Lung (tissue), 12 donors: ENCODE data around the gene NTM. TPM values are rescaled to one million over a fixed set of nuclear protein-coding genes. Genes with fewer than 3 reads are reported as not detected.

Experiments
- ATAC-seq: fragments of 200-7000 bp; cut with Tn5 transposase; one replicate; pipeline ENCODE4 v1.9.1; 2020; ENCODE audit warnings: moderate number of reproducible peaks; ENCODE audit not compliant: insufficient read depth, low FRiP score
- DNase-seq, 3 donors: peaks; one replicate each; pipeline ENCODE4 v3.0.0-alpha.2; 2013 to 2017
- H3K27ac ChIP-seq, 2 donors: one replicate each; pipeline ENCODE4 v1.5.1; 2013; ENCODE audit warnings: mild to moderate bottlenecking in 2 of 2, moderate library complexity in 2 of 2, control low read depth in 1 of 2, inconsistent platforms in 1 of 2, low read depth in 1 of 2, low read length in 1 of 2
- H3K27me3 ChIP-seq, 3 donors: one replicate each; pipeline ENCODE4 v1.5.1; 2013; ENCODE audit warnings: low read length in 2 of 3; ENCODE audit not compliant: control insufficient read depth in 3 of 3, insufficient read depth in 3 of 3
- H3K36me3 ChIP-seq, 4 donors: one replicate each; pipeline ENCODE4 v1.5.1; 2013; ENCODE audit warnings: low read length in 4 of 4, mild to moderate bottlenecking in 1 of 4, moderate library complexity in 1 of 4; ENCODE audit not compliant: control insufficient read depth in 4 of 4, insufficient read depth in 4 of 4
- H3K4me1 ChIP-seq, 5 donors: one replicate each; pipeline ENCODE4 v1.5.1; 2013; ENCODE audit warnings: low read length in 5 of 5, mild to moderate bottlenecking in 2 of 5, moderate library complexity in 1 of 5; ENCODE audit not compliant: control insufficient read depth in 5 of 5, insufficient read depth in 5 of 5
- H3K4me3 ChIP-seq: one replicate; pipeline ENCODE4 v1.5.1; 2013; ENCODE audit warnings: mild to moderate bottlenecking, control low read depth, moderate library complexity
- H3K9ac ChIP-seq, 2 donors: one replicate each; pipeline ENCODE4 v1.5.1; 2013; ENCODE audit warnings: low read length in 2 of 2, control low read depth in 1 of 2; ENCODE audit not compliant: insufficient read depth in 1 of 2
- H3K9me3 ChIP-seq, 4 donors: one replicate each; pipeline ENCODE4 v1.5.1; 2013; ENCODE audit warnings: low read length in 3 of 4, mild to moderate bottlenecking in 1 of 4, moderate library complexity in 1 of 4; ENCODE audit not compliant: control insufficient read depth in 4 of 4, insufficient read depth in 3 of 4
- CTCF ChIP-seq: IDR thresholded peaks from 2 replicates; pipeline ENCODE4 v1.5.1; 2012; ENCODE audit warnings: mild to moderate bottlenecking; ENCODE audit errors: control extremely low read depth, extremely low read depth
- WGBS, 2 donors: extraction: QIAGEN DNeasy Blood & Tissue Kit; methylation state at CpG; one replicate each; pipeline ENCODE4 v1.1.7; 2013; 5-methylcytosine and 5-hydroxymethylcytosine counted together
- polyA plus RNA-seq, 2 donors: library from polyadenylated mRNA; stranded (reverse); fragments of 200-250 nt; gene quantifications; one replicate each; pipeline ENCODE4 v1.2.1, GENCODE V29; 2013
- total RNA-seq, 2 donors: library from RNA; depleted of rRNA in 1 of 2; stranded (reverse); fragments of >200 nt in 1 of 2; gene quantifications; one replicate each; pipeline ENCODE4 v1.2.1, GENCODE V29; 2014 to 2021
- donor health status: control.
- donor health status: control.
- donor health status: Bipolar disorder and iron deficiency.
- donor health status: healthy.
- donor health status: DM: yes; HTN: yes; CAD: no.

Gene NTM
- total and polyA plus RNA-seq, 4 donors: 0.39 to 30.9 (median 7.2) TPM

DNA sequence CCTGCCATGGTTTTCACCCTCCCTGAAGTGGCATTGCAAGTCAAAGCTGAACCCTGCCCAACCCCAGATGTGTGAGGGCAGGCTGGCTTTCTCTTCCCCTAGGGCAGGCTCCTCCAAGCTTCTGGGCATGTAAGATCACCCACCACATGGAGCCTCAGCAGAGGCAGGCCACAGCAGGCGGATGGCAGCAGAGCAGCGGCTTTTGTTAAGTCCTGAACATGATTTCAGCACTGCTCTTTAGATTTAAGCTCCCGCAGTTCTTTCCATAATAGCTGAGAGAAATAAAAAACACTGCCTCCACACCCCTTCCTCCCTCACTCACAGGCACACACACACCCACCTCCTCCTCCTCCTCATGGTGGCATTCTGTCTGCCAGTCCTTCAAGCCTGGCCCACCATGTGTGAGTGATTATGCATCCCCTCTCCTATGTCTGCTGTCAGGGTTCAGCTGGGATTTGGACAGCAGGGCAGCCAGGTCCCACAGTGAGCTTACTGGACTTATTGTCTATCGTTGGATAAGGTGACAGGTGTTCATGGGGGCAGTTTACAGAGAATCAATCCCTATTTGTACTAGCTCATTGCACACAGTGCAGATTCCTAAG is 5.0 kb upstream of the NTM start:
- Histone ChIP-seq H3K9ac (no peak overlapping the region), H3K36me3 (no peaks in the 10 kb centered on the region), H3K27me3 (peaks cover 0 to 20% (median under 1%) of the 10 kb centered on the region in 3 donors), H3K9me3 (peaks cover 0 to 3% (median 0%) of the 10 kb centered on the region in 4 donors), H3K4me1 (peaks cover 0 to 2% (median 0%) of the 10 kb centered on the region in 5 donors), H3K27ac (no peak overlapping the region), H3K4me3 (no peak overlapping the region)
- ATAC-seq (no peak), DNase-seq (no peak)
- 77 to 81% methylated on average over 4 of the region's 4 CpGs for WGBS, 2 donors
- TF ChIP-seq CTCF: no peak

GRCh38 chr11:131370901-131371790 is 731 bp downstream of the NTM start:
- WGBS, 2 donors: 12 to 20% methylated on average over 26 of the region's 26 CpGs
- Histone ChIP-seq H3K9me3 (peaks cover 0 to 9% (median 0%) of the 10 kb centered on the region in 4 donors), H3K27me3 (peaks cover 0 to 67% (median 36%) of the 10 kb centered on the region in 3 donors), H3K27ac (no peak overlapping the region), H3K4me1 (peaks cover 0 to 13% (median 0%) of the 10 kb centered on the region in 5 donors), H3K4me3 (no peak overlapping the region), H3K9ac (no peak overlapping the region), H3K36me3 (no peaks in the 10 kb centered on the region)
- peak in 1 of 3 donors; percentile 6 for DNase-seq
- no peak for TF ChIP-seq CTCF
- no peak for ATAC-seq

DNA sequence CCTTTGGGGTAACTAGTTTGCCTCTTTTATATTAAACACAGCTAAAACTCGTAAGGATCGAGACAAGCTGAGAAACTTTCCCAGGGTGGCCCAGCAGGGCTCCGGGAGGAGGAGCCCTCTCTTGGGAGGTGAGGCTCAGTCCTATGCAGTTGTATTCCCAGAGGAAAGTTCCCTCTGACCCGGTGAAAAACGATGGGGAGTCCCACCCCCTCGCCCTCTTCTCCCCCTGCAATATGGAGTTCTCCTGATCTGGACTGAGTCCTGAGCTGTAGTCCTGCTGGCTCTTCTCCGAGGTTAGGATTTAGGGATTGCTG is 1.3 kb downstream of the NTM start:
- no peak for TF ChIP-seq CTCF
- Histone ChIP-seq H3K36me3 (no peaks in the 10 kb centered on the region), H3K27ac (no peak overlapping the region), H3K9ac (no peak overlapping the region), H3K9me3 (peaks cover 0 to 9% (median 0%) of the 10 kb centered on the region in 4 donors), H3K27me3 (peaks cover 0 to 62% (median 36%) of the 10 kb centered on the region in 3 donors), H3K4me1 (peaks cover 0 to 13% (median 0%) of the 10 kb centered on the region in 5 donors), H3K4me3 (no peak overlapping the region)
- 19 to 22% methylated on average over 7 of the region's 7 CpGs for whole genome bisulfite sequencing, 2 donors
- ATAC-seq (no peak), DNase-seq (no peak)
